COLO668 (cell line): Measurements from ENCODE around the gene TRMT44.
A peak's percentile ranks its signal among the peaks of the same experiment; 100 is the strongest.
"Not testable (repeated sequence)": the region's sequence is repeated elsewhere in the genome, so short reads cannot be mapped to it uniquely, and the experiment has no call there.

Experiments used
- DNase-seq: peaks from one replicate; lab custom pipeline; 2025; ENCODE audit not compliant: unreplicated experiment; lab: John Stamatoyannopoulos, UW

The TRMT44 gene

DNA sequence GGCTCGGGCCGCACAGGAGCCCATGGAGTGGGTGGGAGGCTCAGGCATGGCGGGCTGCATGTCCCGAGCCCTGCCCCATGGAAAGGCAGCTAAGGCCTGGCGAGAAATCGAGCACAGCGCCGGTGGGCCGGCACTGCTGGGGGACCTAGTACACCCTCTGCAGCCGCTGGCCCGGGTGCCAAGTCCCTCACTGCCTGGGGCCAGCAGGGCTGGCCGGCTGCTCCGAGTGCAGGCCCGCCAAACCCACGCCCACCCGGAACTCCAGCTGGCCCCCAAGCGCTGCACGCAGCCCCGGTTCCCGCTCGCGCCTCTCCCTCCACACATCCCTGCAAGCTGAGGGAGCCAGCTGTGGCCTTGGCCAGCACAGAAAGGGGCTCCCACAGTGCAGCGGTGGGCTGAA, 50.9 kb downstream of the TRMT44 start:
- DNase-seq = not testable (repeated sequence)

- no peak for DNase-seq
Observed at GRCh38 chr4:8492174-8492573, 51.6 kb downstream of the TRMT44 start.

GRCh38 chr4:8493484-8493883, 52.9 kb downstream of the TRMT44 start:
- DNase-seq = no peak

GRCh38 chr4:8494218-8494617, 53.6 kb downstream of the TRMT44 start:
- DNase-seq = no peak

DNA sequence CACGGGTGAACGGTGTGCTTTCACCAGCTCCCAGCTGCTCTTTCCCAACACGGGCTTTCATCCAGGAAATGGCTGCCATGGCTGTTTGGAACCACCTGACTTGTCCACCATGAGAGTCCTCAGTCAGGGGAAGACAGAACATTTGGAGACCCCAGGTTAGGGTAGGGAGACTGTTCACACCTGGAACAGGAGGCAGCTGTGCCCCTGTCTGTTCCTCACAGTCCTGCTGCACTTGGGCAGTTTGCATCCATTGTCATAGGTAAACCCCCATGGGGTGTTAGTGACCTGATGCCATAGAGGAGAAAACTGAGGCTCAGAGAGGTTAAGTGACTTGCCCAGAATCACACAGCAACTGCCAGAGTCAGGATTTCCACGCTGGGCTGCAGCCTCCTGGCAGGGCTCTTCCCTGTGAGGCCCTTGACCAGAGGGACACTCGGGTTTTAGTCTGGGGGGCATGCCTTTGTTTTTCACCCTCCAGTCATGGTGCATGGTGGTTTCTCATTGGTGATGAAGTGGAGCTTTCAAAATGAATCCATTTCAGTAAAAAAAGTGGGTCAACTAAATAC, 54.5 kb downstream of the TRMT44 start:
- no peak for DNase-seq

DNA sequence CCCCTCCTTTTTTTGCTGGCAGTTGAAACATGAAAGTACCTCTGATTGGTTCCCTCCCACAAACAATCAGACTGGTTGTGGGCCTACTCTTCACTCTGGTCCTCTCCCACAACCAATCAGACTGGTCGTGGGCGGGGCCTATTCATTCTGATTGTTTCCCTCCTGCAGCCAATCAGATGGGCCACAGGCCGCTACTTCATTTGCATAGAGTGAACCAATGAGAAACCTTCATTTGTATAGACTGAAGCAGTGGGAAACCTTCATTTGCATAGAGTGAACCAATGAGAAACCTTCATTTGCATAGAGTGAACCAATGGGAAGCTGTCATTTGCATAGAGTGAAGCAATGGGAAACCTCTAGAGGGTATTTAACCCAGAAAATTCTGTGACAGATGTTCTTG, 55.2 kb downstream of the TRMT44 start:
- DNase-seq = no peak

- DNase-seq = no peak
Observed at GRCh38 chr4:8497762-8498161, 57.2 kb downstream of the TRMT44 start.

GRCh38 chr4:8500966-8501365, 60.4 kb downstream of the TRMT44 start:
- DNase-seq = no peak

GRCh38 chr4:8501781-8502180, 61.2 kb downstream of the TRMT44 start:
- no peak for DNase-seq

DNA sequence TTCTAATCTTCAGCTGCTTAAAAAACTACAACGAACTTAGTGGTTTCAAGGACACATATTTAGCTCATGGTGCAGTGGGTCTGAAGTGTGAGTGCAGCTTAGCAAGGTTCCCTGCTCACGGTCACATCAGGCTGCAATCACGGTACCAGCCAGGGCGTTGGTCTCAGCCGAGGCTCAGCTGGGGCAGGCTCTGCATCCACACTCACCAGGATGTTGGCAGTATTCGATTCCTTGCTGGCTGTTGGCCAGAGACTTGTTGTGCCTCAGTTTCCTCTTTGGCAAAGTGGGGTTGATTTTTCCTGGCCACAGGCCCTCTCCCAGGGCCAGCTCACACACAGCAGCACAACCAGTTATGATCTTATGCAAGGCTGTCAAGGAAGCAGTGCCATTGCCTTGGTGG, 61.8 kb downstream of the TRMT44 start:
- DNase-seq = no peak

- no peak for DNase-seq
Observed at GRCh38 chr4:8502836-8503585, 62.4 kb downstream of the TRMT44 start.

DNA sequence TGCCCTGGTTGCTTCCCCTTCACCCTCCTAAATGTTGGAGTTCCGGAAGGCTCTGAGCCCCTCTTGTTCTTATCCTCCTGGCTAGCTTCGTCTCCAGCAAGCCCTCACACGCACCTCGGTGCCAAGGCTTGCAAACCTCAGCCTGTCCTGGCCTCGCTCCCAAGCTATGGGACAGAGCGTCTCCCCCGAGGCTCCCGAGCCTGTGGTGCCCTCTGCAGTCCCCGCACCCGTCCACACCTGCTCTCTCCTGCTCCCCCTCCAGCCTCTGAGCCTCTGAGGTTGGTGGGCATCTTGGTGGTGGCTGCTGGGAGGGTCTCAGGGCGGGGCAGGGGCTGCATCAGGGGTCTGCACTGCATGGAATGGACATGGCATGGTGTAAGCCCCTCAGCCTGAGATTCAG, 63.2 kb downstream of the TRMT44 start:
- no peak for DNase-seq

DNA sequence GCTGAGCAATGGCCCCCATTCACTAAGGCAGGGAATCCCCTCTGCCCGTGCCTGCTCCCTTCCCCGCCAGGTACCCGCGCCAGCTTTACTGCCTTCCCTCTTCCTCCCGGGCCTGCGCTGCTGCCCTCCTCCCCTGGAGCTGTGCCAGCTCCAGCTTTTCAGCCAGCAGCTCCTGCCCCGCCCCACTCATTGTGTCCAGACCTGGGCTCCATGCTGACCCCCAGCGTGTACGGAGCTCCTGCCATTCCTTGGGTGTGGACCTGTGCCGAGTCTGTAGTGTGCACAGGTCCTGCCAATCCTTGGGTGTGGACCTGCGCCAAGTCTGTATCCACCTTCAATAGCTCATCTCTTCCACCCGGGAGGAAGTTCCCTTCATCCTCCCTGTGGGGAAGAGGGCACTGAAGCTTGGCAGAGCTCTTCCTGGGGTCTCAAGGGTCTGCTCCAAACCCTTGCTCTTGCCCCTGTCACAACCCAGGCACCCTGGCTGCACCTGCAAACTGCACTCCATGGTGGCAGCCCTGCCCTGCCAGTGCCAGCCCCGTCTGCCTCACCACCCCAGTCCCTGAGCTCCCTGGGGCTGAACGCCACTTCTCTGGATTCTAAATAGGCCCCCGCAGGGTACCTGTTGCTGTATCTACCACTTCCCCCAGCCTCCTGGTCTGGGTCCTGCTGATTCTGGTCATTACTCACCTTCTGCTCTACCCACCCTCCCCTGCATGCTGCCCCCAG, 63.9 kb downstream of the TRMT44 start:
- DNase-seq = peak; percentile 44

GRCh38 chr4:8505229-8505628, 64.7 kb downstream of the TRMT44 start:
- DNase-seq = no peak

- DNase-seq = no peak
Observed at GRCh38 chr4:8506006-8506372, 65.4 kb downstream of the TRMT44 start.

DNA sequence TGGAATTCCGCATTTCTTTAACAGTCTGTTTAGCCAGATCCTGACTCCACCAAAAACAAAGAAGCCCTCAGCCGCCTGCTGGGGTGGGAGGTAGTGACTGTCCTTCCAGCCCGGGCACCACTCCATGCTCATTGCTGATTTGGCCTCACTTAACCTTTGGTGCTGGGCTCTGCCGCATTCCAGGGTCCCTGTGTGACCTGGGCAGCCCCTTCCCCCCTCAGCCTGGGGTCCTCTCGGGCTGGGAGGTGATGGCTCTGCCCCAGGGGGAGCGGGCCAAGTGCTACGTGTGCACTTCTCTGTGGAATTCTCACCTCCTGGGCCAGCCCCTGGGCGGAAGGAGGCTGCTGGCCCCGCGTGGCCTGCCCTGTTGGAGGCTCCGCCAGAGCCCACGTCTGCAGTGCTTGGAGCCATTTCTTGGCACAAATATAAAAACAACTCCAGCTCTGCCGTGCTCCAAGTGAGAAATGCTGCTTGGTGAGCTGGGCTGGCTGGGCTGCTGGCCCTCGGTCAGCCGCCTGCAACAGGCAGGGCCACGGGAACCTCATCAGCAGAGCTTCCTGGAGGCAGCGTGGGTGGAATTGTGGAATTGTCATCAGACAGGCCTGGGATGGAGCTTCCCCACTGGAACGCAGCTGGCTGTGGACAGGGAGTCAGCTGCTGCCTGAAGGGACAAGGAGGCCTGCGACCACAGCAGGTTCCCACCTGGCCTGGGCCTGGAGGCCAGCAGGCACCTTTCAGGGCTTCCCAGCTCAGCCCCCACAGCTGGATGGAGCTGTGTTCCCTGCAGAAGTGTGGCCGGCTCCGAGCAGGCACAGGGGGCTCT, 66.0 kb downstream of the TRMT44 start:
- DNase-seq = no peak

DNA sequence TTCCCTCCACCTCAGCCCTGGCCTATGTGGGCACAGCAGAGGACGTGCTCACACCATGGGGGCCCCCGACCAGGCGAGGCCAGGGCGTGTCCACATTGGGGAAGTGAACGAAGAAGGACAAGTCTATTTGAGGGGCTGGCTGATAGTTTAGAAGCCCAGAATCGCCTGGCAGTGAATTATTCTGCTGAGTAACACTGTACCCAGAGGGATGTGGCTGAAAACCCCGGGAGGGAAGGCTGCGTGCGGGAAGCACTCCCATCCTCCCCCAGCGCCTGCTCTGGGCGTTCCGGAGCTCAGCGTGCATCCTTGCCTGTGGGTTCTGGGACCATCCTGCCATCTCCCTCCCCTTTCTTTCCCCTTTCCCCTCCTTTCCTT, 66.6 kb downstream of the TRMT44 start:
- DNase-seq = no peak

DNA sequence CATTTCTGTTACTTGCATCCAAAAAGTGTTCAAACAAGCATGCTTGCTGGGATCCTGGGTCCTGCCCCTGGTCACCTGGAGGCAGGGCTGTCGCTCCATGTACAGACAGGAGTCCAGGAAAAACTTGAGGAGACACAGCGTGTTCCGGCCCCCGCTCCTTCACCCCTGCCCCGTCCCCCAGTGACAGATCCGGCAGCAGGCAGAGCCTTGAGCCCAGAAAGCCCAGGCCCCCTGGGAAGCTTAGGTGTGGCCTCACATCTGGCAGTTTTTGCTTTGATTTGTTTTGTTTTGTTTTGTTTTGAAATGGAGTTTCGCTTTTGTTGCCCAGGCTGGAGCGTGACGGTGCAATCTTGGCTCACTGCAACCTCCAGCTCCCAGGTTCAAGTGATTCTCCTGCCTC, 67.0 kb downstream of the TRMT44 start:
- no peak for DNase-seq

DNA sequence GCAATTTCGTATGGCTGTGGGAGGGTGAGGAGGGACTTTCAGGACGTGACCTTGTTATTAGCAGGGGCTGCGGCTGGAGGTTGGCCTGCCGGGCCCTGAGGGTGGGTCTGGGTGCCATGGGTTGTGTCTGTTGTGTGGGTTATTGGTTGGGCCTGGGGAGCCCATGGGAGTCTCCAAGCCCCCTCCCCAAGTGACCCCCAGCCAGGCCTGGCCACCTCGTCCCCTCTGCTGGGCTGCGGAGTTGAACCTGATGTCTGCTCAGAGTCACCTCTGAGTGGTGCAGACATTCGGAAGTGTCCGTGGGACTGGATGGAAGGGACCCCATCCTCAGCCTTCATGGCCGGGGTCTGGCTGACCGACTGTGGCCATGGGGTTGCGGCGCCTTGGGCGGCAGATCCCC, 67.7 kb downstream of the TRMT44 start:
- DNase-seq = no peak

GRCh38 chr4:8508740-8509139, 68.2 kb downstream of the TRMT44 start:
- no peak for DNase-seq

GRCh38 chr4:8509311-8509950, 68.9 kb downstream of the TRMT44 start:
- DNase-seq = no peak
